LoVo (cell line): ENCODE data around the gene HDGFL2.
"Not testable (repeated sequence)": the region's sequence is repeated elsewhere in the genome, so short reads cannot be mapped to it uniquely, and the experiment has no call there.

Experiments used
- DNase-seq: peaks from one replicate; pipeline ENCODE4 v3.0.0-alpha.2; 2016; ENCODE audit warnings: low spot score

Gene HDGFL2

GRCh38 chr19:4534836-4535658 lies 63.0 kb downstream of the HDGFL2 start, which contains the start of gene PLIN5:
PLIN5 (minus strand) TSS chr19:4535224; CDS start chr19:4534074, 1,150 bp downstream.
- peak; percentile 50 for DNase-seq

- no peak for DNase-seq
These were observed 64.7 kb downstream of the HDGFL2 start for GRCh38 chr19:4536798-4537197.

GRCh38 chr19:4537953-4538600 lies 66.0 kb downstream of the HDGFL2 start:
- no peak for DNase-seq

- DNase-seq = no peak
These were observed 66.5 kb downstream of the HDGFL2 start for GRCh38 chr19:4538601-4538954.

- no peak for DNase-seq
These were observed 67.1 kb downstream of the HDGFL2 start for GRCh38 chr19:4539169-4539692.

- no peak for DNase-seq
These were observed 67.8 kb downstream of the HDGFL2 start, which contains the start of gene LRG1 for GRCh38 chr19:4539693-4540581. LRG1 (minus strand) TSS chr19:4540036; CDS start chr19:4540013, 23 bp downstream.

- no peak for DNase-seq
These were observed 69.2 kb downstream of the HDGFL2 start for GRCh38 chr19:4541114-4541805.

GRCh38 chr19:4541806-4542145 lies 69.7 kb downstream of the HDGFL2 start:
- not testable (repeated sequence) for DNase-seq

GRCh38 chr19:4542896-4543841 lies 71.1 kb downstream of the HDGFL2 start:
- DNase-seq = no peak

- no peak for DNase-seq
These were observed 71.9 kb downstream of the HDGFL2 start for GRCh38 chr19:4543842-4544647.

- DNase-seq = no peak
These were observed 75.5 kb downstream of the HDGFL2 start for GRCh38 chr19:4547303-4548237.

GRCh38 chr19:4548238-4548584 lies 76.1 kb downstream of the HDGFL2 start:
- DNase-seq = no peak

GRCh38 chr19:4550018-4550417 lies 77.9 kb downstream of the HDGFL2 start:
- no peak for DNase-seq

- DNase-seq = no peak
These were observed 78.5 kb downstream of the HDGFL2 start for GRCh38 chr19:4550479-4551050.
